Fibroblast of the conjunctiva (primary cell): ENCODE data around the gene ULBP3.
"Not testable (repeated sequence)": the region's sequence is repeated elsewhere in the genome, so short reads cannot be mapped to it uniquely, and the experiment has no call there.

Source experiments
- DNase-seq: peaks from one replicate; pipeline ENCODE4 v3.0.0-alpha.2; 2010; ENCODE audit warnings: low read depth

ULBP3 gene

GRCh38 chr6:150015281-150016001 is 53.5 kb downstream of the ULBP3 start:
- DNase-seq: not testable (repeated sequence)

- DNase-seq: not testable (repeated sequence)
These were observed 54.2 kb downstream of the ULBP3 start for GRCh38 chr6:150014623-150015280.

DNA sequence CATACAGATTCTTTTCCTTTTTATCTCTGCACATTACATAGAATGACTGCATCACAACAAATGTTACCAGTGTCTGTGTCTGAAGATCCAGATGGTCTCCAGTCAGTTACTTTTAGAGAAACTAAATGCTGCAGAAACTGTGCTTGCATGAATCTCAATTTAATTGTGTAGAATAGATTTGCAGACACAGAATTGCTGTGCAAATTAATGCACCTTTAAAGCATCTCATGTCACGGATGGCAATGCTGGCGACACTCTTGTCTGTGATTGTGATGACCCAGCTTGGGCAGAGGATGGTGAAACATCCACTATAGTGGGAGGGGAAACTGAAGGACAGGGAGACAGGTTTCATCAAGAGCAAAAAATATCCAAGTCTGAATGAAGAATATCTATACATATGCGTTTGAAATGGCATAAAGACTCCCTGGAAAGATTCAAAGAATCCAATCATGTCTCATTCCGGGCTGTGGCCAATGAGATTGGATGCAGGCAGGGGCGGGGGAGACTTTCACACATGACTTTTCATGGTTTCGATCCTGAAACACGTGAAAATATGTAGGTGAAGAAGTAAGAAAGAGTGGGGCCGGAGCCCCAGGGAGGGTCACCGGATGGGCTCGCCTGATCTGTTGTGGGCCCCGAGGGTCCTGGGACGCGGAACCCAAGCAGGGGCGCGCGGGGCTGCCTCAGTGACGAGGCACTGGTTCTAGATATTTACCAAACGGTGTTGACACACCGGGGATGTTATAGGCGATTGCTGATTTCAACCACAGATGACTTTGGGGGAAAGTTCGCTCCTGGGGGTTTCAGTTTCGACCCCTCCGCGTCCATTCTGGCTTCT is 54.9 kb downstream of the ULBP3 start:
- DNase-seq: not testable (repeated sequence)

DNA sequence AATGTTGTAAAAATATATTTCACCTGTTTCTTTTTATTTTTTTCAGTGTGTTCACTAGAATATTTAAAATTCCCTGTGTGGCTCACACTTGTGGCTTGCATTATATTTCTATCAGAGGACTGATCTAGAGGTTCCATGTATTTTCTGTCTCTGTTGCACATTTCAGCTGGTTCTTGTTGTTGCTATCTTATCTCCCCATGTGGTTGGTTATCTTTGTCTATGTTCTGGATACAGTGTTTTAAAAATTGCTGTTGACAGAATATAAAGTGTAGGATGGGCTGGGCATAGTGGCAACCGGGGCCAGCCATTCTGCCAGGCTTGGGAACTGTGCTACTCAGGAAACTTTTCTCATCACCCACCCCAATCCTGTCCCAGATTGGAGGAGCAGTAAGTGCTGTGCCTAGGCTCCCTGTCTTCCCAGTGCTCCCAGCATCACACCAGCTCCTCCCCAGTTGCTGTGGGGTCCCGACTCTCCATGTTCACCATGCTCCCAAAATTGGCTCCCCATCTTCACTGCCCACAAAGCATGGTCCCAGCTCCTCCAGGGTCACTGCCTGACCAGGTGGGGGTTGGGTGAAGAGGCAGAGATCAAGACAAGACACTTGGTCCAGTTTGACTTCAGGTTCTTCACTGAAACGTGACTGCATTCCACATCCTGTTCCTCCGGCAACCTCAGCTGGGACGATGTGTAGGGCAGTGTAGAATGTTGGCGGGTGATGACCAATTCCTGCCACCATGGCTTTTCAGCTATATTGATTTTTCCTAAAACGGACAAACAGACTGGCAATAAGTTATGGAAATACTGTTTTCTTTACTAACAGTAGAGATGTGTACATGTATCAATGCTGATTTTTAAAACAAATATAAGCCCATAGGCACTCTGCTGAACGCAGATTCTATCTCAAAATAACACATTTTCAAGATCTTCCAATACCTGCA is 55.8 kb downstream of the ULBP3 start:
- DNase-seq: not testable (repeated sequence)
